Placental pericyte (primary cell): ENCODE data around the gene PLAAT4. TPM values are rescaled to one million over a fixed set of nuclear protein-coding genes. Genes with fewer than 3 reads are reported as not detected.

Source experiments
- total RNA-seq: library from RNA; depleted of rRNA; stranded (reverse); fragments of >200 nt; gene quantifications from 2 replicates; pipeline ENCODE4 v1.2.3, GENCODE V29; 2012

PLAAT4 gene
- 1.6 and 15.5 TPM in 2 replicates for total RNA-seq

GRCh38 chr11:63536669-63537292 lies at the start of gene PLAAT4:
PLAAT4 (plus strand) TSS chr11:63536808; CDS start chr11:63536869, 61 bp downstream.

GRCh38 chr11:63490551-63491239 lies 45.9 kb upstream of the PLAAT4 start, which contains the start of gene PLAAT5:
PLAAT5 (minus strand) TSS chr11:63491167; CDS start chr11:63491034, 133 bp downstream.

GRCh38 chr11:63505857-63506528 lies 30.6 kb upstream of the PLAAT4 start, which contains the start of gene LGALS12:
LGALS12 (plus strand) TSS chr11:63506084; CDS start chr11:63506459, 375 bp downstream.

GRCh38 chr11:63563201-63564055 lies 26.8 kb downstream of the PLAAT4 start, which contains the start of gene PLAAT2:
PLAAT2 (minus strand) TSS chr11:63563379; CDS start chr11:63563324, 55 bp downstream.

Other genes with a start within 250 kb of the PLAAT4 start
- gene SLC22A9, start 167.0 kb upstream of the PLAAT4 start, total RNA-seq = not detected in 2 replicates
- gene PLAAT5, start 45.6 kb upstream of the PLAAT4 start, total RNA-seq = not detected in 2 replicates
- gene LGALS12, start 30.7 kb upstream of the PLAAT4 start, total RNA-seq = not detected in 2 replicates
- gene PLAAT2, start 26.6 kb downstream of the PLAAT4 start, total RNA-seq = not detected in 2 replicates
- gene PLAAT3, start 77.6 kb downstream of the PLAAT4 start, total RNA-seq = 3.3 and 10.9 TPM in 2 replicates
- gene ATL3, start 134.6 kb downstream of the PLAAT4 start, total RNA-seq = 75.3 and 166 TPM in 2 replicates
- 54.4 and 142 TPM in 2 replicates for gene RTN3, start 144.7 kb downstream of the PLAAT4 start, total RNA-seq
- gene ZFTA, start 232.0 kb downstream of the PLAAT4 start, total RNA-seq = 8.5 and 17.9 TPM in 2 replicates